ENCODE data around the gene RIPPLY3. TPM values are rescaled to one million over a fixed set of nuclear protein-coding genes. Genes with fewer than 3 reads are reported as not detected.

The RIPPLY3 gene
- total and polyA plus RNA-seq, 2 donors (not counting 3 experiments of a cell fraction or from before 2014, with no cell fraction given) = 0.03 TPM; not detected in 1

DNA sequence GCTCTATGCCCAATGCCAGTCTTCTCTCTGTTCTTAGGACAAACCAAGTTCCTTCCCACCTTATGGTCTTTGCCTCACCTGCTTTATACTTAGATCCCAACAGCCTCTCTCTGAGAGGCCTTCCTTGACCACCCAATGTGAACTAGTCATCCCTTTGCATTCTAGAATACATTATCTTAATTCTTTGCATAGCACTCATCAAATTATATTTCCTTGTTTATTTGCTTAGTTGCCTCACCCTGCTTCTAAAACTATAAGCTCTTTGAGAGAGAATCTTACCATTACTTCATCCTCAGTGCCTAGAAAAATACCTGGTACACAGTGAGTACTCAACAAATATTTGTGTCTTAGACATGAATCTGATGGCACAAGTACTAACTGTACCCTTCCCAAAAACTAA lies 58.3 kb downstream of the RIPPLY3 start:
- no peaks in the 10 kb centered on the region for H3K79me2 ChIP-seq (ENCODE audit: control insufficient read depth, insufficient read depth, low read length)
- intact Hi-C loops (cut with micrococcal nuclease) = no loop called here
- POLR2A ChIA-PET = no interaction called here

DNA sequence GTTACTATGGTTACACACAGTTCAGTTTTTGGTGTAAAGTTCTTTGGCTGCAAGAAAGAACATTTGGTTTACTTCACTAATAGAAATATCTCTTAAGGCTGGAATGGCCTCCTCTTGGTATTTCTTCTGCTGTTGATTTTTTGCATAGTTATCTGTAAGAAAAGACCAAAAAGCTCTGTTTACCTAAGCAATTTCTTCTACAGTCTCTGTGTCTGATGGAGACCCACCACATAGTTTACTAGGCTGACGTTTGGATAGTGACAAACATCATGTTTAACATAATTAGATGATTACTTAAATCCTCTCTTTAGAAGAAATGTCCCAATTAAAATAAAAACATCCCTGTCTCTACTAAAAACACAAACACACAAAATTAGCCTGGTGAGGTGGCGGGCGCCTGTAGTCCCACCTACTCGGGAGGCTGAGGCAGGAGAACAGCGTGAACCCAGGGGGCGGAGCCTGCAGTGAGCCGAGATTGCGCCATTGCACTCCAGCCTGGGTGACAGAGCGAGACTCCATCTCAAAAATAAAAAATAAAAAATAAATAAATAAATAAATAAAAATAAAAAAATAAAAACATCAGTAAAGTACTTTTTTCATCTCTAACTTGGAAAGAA lies 59.2 kb downstream of the RIPPLY3 start:
- no peak for FAIRE-seq
- no peak for TF ChIP-seq JUN (IDR thresholded peaks at IDR 0.05; ENCODE audit: borderline replicate concordance, insufficient read depth, insufficient read length, low read depth)
- TF ChIP-seq, protein P1, sequence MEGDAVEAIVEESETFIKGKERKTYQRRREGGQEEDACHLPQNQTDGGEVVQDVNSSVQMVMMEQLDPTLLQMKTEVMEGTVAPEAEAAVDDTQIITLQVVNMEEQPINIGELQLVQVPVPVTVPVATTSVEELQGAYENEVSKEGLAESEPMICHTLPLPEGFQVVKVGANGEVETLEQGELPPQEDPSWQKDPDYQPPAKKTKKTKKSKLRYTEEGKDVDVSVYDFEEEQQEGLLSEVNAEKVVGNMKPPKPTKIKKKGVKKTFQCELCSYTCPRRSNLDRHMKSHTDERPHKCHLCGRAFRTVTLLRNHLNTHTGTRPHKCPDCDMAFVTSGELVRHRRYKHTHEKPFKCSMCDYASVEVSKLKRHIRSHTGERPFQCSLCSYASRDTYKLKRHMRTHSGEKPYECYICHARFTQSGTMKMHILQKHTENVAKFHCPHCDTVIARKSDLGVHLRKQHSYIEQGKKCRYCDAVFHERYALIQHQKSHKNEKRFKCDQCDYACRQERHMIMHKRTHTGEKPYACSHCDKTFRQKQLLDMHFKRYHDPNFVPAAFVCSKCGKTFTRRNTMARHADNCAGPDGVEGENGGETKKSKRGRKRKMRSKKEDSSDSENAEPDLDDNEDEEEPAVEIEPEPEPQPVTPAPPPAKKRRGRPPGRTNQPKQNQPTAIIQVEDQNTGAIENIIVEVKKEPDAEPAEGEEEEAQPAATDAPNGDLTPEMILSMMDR (IDR thresholded peaks at IDR 0.05; ENCODE audit: extremely low read depth in 1 of 2, insufficient read depth in 1 of 2, low read depth in 1 of 2, low read length in 2 of 2) = no peak
- TF ChIP-seq MYC (IDR thresholded peaks at IDR 0.05; ENCODE audit: low read depth, low read length) = no peak
- no peak for TF ChIP-seq POLR2AphosphoS5 (IDR thresholded peaks at IDR 0.05; ENCODE audit: insufficient read depth, low read depth, low read length)
- TF ChIP-seq GATA2 (IDR thresholded peaks at IDR 0.05; ENCODE audit: insufficient read depth, insufficient read length, low read depth, low read length) = no peak
- TF ChIP-seq, protein P2, sequence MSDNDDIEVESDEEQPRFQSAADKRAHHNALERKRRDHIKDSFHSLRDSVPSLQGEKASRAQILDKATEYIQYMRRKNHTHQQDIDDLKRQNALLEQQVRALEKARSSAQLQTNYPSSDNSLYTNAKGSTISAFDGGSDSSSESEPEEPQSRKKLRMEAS (IDR thresholded peaks at IDR 0.05; ENCODE audit: insufficient read depth, insufficient read length) = no peak
- TF ChIP-seq EZH2 (IDR thresholded peaks at IDR 0.05; ENCODE audit: borderline replicate concordance, low read depth, low read length, severe bottlenecking) = no peak
- no peak for TF ChIP-seq FOS (IDR thresholded peaks at IDR 0.05; ENCODE audit: borderline replicate concordance, insufficient read depth, low read length)
- no peak for TF ChIP-seq POLR2A (IDR thresholded peaks at IDR 0.05; ENCODE audit: low read depth, low read length)
- ChIA-PET CTCF (interaction anchor here (1.0 kb wide), 1 partner anchor 89 kb away, joined by 4 read pairs; no protein-coding TSS in a partner anchor), POLR2A (no interaction called here)
- Histone ChIP-seq H4K20me1 (replicated peaks; ENCODE audit: control insufficient read depth, extremely low read depth, insufficient read depth, low read length) (no peaks in the 10 kb centered on the region), H3K9me1 (replicated peaks; ENCODE audit: control insufficient read depth, extremely low read depth, insufficient read depth, low read length) (no peaks in the 10 kb centered on the region), H3K27ac (ENCODE audit: insufficient read depth, low read depth, low read length) (no peak overlapping the region), H3K9me3 (replicated peaks; ENCODE audit: control insufficient read depth, insufficient read depth, low read length) (no peaks in the 10 kb centered on the region), H3K4me1 (ENCODE audit: control insufficient read depth, extremely low read depth, insufficient read depth, low read length) (peaks cover under 1% of the 10 kb centered on the region), H3K36me3 (ENCODE audit: control insufficient read depth in 2 of 2, extremely low read depth in 1 of 2, insufficient read depth in 2 of 2, low read length in 2 of 2) (no peaks in the 10 kb centered on the region), H2AFZ (ENCODE audit: low read depth, low read length) (no peak overlapping the region), H3K4me3 (replicated peaks in 1 of 3; ENCODE audit: insufficient read depth in 1 of 3, low read depth in 1 of 3, low read length in 3 of 3) (no peak overlapping the region), H3K79me2 (ENCODE audit: control insufficient read depth, insufficient read depth, low read length) (no peaks in the 10 kb centered on the region), H3K27me3 (ENCODE audit: control insufficient read depth in 2 of 2, insufficient read depth in 2 of 2, low read length in 2 of 2) (no peaks in the 10 kb centered on the region), H3K9ac (replicated peaks; ENCODE audit: extremely low read depth, insufficient read depth, low read length) (no peak overlapping the region), H3K4me2 (ENCODE audit: insufficient read depth, low read length) (no peak overlapping the region)
- intact Hi-C loops (cut with micrococcal nuclease) (no loop called here), dilution Hi-C loops (cut with MboI; ENCODE audit: extremely low pct_ligation_motif_present, low sequenced_read_pairs) (no loop called here)
- DNase-seq (ENCODE audit: low read depth, low spot score) = no peak
- BruUV-seq (replicated peaks) = no TSS peak

More for the DNA sequence above, 58.3 kb downstream of the RIPPLY3 start:
- H3K4me3 ChIP-seq (replicated peaks in 1 of 3; ENCODE audit: insufficient read depth in 1 of 3, low read depth in 1 of 3, low read length in 3 of 3) = no peak overlapping the region
- H3K27me3 ChIP-seq (ENCODE audit: control insufficient read depth in 2 of 2, insufficient read depth in 2 of 2, low read length in 2 of 2) = no peaks in the 10 kb centered on the region
- dilution Hi-C loops (cut with MboI; ENCODE audit: extremely low pct_ligation_motif_present, low sequenced_read_pairs) = no loop called here
- no peak overlapping the region for H3K9ac ChIP-seq (replicated peaks; ENCODE audit: extremely low read depth, insufficient read depth, low read length)
- no peaks in the 10 kb centered on the region for H3K9me3 ChIP-seq (replicated peaks; ENCODE audit: control insufficient read depth, insufficient read depth, low read length)
- no peak for TF ChIP-seq MYC (IDR thresholded peaks at IDR 0.05; ENCODE audit: low read depth, low read length)
- no peak for FAIRE-seq
- no TSS peak for BruUV-seq (replicated peaks)
- CTCF ChIA-PET = interaction anchor here (1.0 kb wide), 1 partner anchor 88 kb away, joined by 4 read pairs; no protein-coding TSS in a partner anchor
- H3K27ac ChIP-seq (ENCODE audit: insufficient read depth, low read depth, low read length) = no peak overlapping the region
- H3K36me3 ChIP-seq (ENCODE audit: control insufficient read depth in 2 of 2, extremely low read depth in 1 of 2, insufficient read depth in 2 of 2, low read length in 2 of 2) = no peaks in the 10 kb centered on the region
- no peaks in the 10 kb centered on the region for H3K9me1 ChIP-seq (replicated peaks; ENCODE audit: control insufficient read depth, extremely low read depth, insufficient read depth, low read length)
- H2AFZ ChIP-seq (ENCODE audit: low read depth, low read length) = no peak overlapping the region
- H3K4me1 ChIP-seq (ENCODE audit: control insufficient read depth, extremely low read depth, insufficient read depth, low read length) = peaks cover 4% of the 10 kb centered on the region
- H3K4me2 ChIP-seq (ENCODE audit: insufficient read depth, low read length) = no peak overlapping the region
- no peak for DNase-seq (ENCODE audit: low read depth, low spot score)
- no peaks in the 10 kb centered on the region for H4K20me1 ChIP-seq (replicated peaks; ENCODE audit: control insufficient read depth, extremely low read depth, insufficient read depth, low read length)
